Measurements from ENCODE around the gene LRRC18.

The LRRC18 gene

GRCh38 chr10:48910548-48910947, 29.1 kb downstream of the LRRC18 start:
- ATAC-seq (ENCODE audit: low read depth) (no peak), DNase-seq (ENCODE audit: low spot score in 2 of 2) (no peak)
- Mint-ChIP-seq H3K27ac (peak overlapping the region; percentile 20), H3K4me1 (peaks cover 2% of the 10 kb centered on the region), H3K9me3 (no peaks in the 10 kb centered on the region), H3K36me3 (peaks cover 40% of the 10 kb centered on the region), H3K4me3 (no peak overlapping the region), H3K27me3 (no peaks in the 10 kb centered on the region)

DNA sequence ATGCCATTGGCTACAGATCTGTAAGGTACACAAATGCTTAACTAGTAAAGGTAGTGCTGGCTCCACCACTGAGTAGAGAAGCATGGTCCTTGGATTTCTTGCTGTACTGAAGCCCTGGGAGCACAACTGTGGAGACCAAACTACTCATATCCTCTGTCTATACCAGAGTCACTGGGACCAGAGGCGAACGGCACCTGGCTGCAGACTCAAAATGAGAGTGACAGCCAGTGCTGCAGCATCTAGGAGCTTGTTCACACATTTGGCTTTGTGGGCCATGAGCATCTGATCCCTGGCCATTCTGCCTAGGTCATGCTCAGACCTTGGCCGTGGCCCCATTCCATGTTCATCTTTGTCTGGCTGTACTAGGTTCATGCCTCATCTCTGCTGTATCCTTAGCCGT, 31.9 kb downstream of the LRRC18 start:
- Mint-ChIP-seq H3K36me3 (peaks cover 51% of the 10 kb centered on the region), H3K27ac (peak overlapping the region; percentile 62), H3K4me1 (peaks cover 5% of the 10 kb centered on the region), H3K27me3 (no peaks in the 10 kb centered on the region), H3K4me3 (no peak overlapping the region), H3K9me3 (no peaks in the 10 kb centered on the region)
- no peak for DNase-seq (ENCODE audit: low spot score in 2 of 2)
- ATAC-seq (ENCODE audit: low read depth), result no peak

- no peak for ATAC-seq (ENCODE audit: low read depth)
- Mint-ChIP-seq H3K27me3 (no peaks in the 10 kb centered on the region), H3K4me3 (no peak overlapping the region), H3K36me3 (peaks cover 48% of the 10 kb centered on the region), H3K4me1 (peaks cover 2% of the 10 kb centered on the region), H3K27ac (no peak overlapping the region), H3K9me3 (no peaks in the 10 kb centered on the region)
- no peak for DNase-seq (ENCODE audit: low spot score in 2 of 2)
These were observed 32.8 kb downstream of the LRRC18 start for GRCh38 chr10:48906841-48907240.

DNA sequence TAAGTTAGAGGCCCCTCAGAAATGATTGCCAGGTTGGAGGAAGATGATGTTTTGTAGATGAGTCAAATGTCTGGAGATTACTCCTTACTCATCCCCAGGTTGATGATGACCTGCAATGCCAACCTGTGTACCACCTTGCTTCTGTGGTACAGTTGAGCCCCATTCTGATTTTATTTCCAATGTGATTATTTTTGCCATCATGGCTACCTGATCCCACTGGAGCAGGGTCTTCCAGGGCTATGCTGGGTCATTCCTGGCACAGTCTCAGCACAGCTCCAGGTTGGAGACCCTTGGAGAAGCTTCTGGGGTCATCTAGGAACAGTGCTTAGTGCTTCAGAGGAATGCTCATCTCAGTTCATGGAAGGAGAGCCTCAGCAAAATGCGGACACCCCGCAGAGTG, 34.3 kb downstream of the LRRC18 start:
- Mint-ChIP-seq H3K4me1 (peaks cover 2% of the 10 kb centered on the region), H3K27ac (no peak overlapping the region), H3K27me3 (no peaks in the 10 kb centered on the region), H3K36me3 (peaks cover 44% of the 10 kb centered on the region), H3K9me3 (no peaks in the 10 kb centered on the region), H3K4me3 (no peak overlapping the region)
- DNase-seq (ENCODE audit: low spot score in 2 of 2) (no peak), ATAC-seq (ENCODE audit: low read depth) (no peak)

DNA sequence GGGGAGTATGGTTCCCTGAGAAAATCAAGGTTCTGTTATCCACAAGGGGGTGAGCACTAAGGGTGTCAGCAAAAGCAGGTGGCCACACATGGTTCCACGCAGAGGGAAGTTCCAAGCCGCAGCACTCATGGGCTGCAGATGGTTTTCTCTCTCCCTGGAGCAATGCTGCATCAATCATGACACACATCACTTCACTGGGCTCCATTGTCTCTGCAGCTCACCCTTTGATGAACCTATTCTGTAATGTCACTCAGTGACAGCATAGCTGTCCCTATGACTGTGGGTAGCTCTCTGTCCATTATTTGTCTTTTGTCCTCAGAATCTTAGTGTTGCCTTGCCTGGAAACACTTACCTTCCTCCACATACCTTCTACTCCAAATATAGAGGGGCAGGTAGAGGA, 34.8 kb downstream of the LRRC18 start:
- DNase-seq (ENCODE audit: low spot score in 2 of 2), result no peak
- no peak overlapping the region for H3K27ac Mint-ChIP-seq
- H3K9me3 Mint-ChIP-seq, result no peaks in the 10 kb centered on the region

DNA sequence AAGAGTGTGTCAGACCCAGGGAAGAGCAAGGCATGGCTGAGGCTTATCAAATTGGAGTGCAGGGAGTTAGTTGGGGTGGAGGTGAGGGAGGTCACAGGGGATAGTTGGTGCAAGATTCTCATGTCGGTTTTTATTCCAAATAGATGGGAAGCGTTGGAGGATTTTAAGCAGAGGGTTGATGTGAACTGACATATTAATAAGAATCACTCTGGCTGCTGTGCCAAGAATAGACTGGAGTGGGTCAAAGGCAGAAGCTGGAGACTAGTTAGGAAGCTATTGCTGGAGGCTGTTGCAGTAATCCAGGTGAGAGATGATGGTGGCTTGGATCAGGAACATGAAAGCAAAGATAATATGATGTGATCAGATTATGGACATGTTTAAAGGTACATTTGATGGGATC, 36.5 kb downstream of the LRRC18 start:
- peak overlapping the region; percentile 18 for H3K27ac Mint-ChIP-seq
- H3K9me3 Mint-ChIP-seq, result no peaks in the 10 kb centered on the region
- peaks cover 46% of the 10 kb centered on the region for H3K36me3 Mint-ChIP-seq
- no peak for DNase-seq (ENCODE audit: low spot score in 2 of 2)
- peaks cover 2% of the 10 kb centered on the region for H3K4me1 Mint-ChIP-seq
- H3K27me3 Mint-ChIP-seq, result no peaks in the 10 kb centered on the region
- no peak overlapping the region for H3K4me3 Mint-ChIP-seq
- no peak for ATAC-seq (ENCODE audit: low read depth)

More for the DNA sequence above, 34.8 kb downstream of the LRRC18 start:
- H3K4me3 Mint-ChIP-seq, result no peak overlapping the region
- H3K27me3 Mint-ChIP-seq, result no peaks in the 10 kb centered on the region
- peaks cover 2% of the 10 kb centered on the region for H3K4me1 Mint-ChIP-seq
- H3K36me3 Mint-ChIP-seq, result peaks cover 45% of the 10 kb centered on the region
- ATAC-seq (ENCODE audit: low read depth), result no peak

DNA sequence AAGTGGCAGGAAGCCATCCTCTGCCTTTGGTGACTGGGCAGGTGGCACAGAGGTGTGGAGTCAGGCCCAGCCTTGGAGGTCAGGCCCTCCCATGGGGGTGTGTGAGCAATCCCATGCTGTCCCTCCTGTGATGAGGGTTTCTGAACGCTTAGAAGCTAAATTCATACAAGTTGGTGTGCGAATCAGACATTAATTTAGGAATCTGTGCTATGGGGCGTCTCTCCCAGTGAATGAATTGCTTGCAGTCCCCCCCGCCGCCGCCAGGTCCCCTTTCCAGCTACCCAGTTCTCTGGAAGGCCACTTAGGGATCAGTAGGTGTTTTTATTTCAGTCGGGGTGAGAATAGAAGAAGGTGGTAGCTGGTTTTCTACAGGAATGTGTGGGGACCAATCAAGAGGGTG, 37.5 kb downstream of the LRRC18 start:
- Mint-ChIP-seq H3K27me3 (no peaks in the 10 kb centered on the region), H3K9me3 (no peaks in the 10 kb centered on the region), H3K27ac (peak overlapping the region; percentile 75), H3K36me3 (peaks cover 48% of the 10 kb centered on the region), H3K4me3 (no peak overlapping the region), H3K4me1 (peaks cover 2% of the 10 kb centered on the region)
- ATAC-seq (ENCODE audit: low read depth) (no peak), DNase-seq (ENCODE audit: low spot score in 2 of 2) (no peak)

GRCh38 chr10:48901319-48901718, 38.3 kb downstream of the LRRC18 start:
- no peak for DNase-seq (ENCODE audit: low spot score in 2 of 2)
- Mint-ChIP-seq H3K9me3 (no peaks in the 10 kb centered on the region), H3K27me3 (no peaks in the 10 kb centered on the region), H3K4me1 (peaks cover 2% of the 10 kb centered on the region), H3K36me3 (peaks cover 51% of the 10 kb centered on the region), H3K27ac (peak overlapping the region; percentile 75), H3K4me3 (no peak overlapping the region)
- ATAC-seq (ENCODE audit: low read depth), result no peak

DNA sequence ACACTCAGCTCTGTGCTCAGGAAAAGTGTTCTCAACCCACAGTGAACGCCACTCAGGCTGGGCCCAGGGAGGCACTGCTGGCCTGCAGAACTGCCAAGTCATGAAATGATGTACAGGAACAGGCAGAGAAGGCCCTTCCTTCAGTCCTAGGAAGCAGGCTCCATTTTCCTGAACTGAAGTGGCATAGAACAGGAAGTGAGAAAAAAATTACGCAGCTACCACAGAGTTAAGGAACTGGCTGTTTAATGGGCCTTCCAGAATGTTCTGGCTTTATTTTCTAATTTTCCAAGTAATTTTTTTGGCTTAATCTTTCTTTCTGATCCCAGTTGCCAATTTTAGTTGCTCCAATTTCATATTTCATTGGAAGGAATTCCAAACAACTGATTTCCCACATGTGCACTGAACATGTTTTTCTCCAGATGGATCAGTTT, 39.3 kb downstream of the LRRC18 start:
- DNase-seq (ENCODE audit: low spot score in 2 of 2) (no peak), ATAC-seq (ENCODE audit: low read depth) (no peak)
- H3K27me3 Mint-ChIP-seq, result no peaks in the 10 kb centered on the region
- H3K4me3 Mint-ChIP-seq, result no peak overlapping the region
- H3K36me3 Mint-ChIP-seq, result peaks cover 54% of the 10 kb centered on the region
- H3K27ac Mint-ChIP-seq, result peak overlapping the region; percentile 74
- no peaks in the 10 kb centered on the region for H3K9me3 Mint-ChIP-seq
- H3K4me1 Mint-ChIP-seq, result peaks cover 2% of the 10 kb centered on the region

DNA sequence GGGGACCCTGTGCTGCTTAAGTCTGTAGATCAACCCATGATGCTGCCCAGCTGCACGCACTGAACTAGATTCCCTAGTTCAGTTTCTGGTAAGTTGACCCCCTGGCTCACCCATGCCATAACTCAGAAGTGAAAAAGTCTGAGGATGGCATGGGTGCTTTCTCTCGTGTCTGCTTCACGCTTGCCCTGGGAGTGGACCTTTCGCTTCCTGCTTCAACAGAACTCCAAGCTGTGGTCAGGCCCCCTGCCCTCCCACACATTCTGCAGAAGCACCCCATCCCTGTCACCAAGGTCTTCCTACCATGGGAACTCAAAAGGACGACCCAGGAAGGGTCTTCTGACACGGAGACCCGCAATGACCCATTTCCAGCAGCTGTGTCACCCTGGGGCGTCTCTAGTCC, 39.9 kb downstream of the LRRC18 start:
- Mint-ChIP-seq H3K36me3 (peaks cover 52% of the 10 kb centered on the region), H3K27ac (peak overlapping the region; percentile 74), H3K4me3 (no peak overlapping the region), H3K4me1 (peaks cover 2% of the 10 kb centered on the region), H3K27me3 (no peaks in the 10 kb centered on the region), H3K9me3 (no peaks in the 10 kb centered on the region)
- ATAC-seq (ENCODE audit: low read depth), result no peak
- no peak for DNase-seq (ENCODE audit: low spot score in 2 of 2)

DNA sequence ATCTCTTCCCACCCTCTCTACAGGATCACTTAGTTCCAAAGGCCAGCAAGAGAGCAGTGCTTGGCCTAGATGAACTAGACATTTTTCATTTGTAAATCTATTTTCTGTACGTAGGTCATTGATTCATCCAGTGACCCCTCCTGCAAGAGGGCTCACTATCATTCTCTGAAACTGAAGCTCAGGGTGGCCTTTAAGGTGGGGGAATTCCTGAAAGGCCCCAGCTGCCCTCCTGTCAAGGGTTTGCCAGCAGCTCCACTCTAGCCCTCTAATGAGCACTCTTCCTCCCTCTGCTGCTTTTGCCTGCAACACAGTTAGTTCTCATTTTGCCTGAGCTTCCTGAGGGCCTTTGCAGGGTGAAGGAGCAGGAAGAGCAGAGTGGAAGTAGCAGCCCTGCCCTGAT, 41.2 kb downstream of the LRRC18 start:
- Mint-ChIP-seq H3K4me3 (no peak overlapping the region), H3K4me1 (no peaks in the 10 kb centered on the region), H3K36me3 (peaks cover 47% of the 10 kb centered on the region), H3K27ac (no peak overlapping the region), H3K27me3 (no peaks in the 10 kb centered on the region), H3K9me3 (no peaks in the 10 kb centered on the region)
- ATAC-seq (ENCODE audit: low read depth), result no peak
- DNase-seq (ENCODE audit: low spot score in 2 of 2), result no peak

GRCh38 chr10:48897441-48897790, 42.2 kb downstream of the LRRC18 start:
- Mint-ChIP-seq H3K36me3 (peaks cover 44% of the 10 kb centered on the region), H3K4me3 (no peak overlapping the region), H3K4me1 (no peaks in the 10 kb centered on the region), H3K9me3 (no peaks in the 10 kb centered on the region), H3K27ac (no peak overlapping the region), H3K27me3 (no peaks in the 10 kb centered on the region)
- DNase-seq (ENCODE audit: low spot score in 2 of 2) (no peak), ATAC-seq (ENCODE audit: low read depth) (no peak)

- Mint-ChIP-seq H3K9me3 (no peaks in the 10 kb centered on the region), H3K4me3 (no peak overlapping the region), H3K36me3 (peaks cover 46% of the 10 kb centered on the region), H3K4me1 (peaks cover 1% of the 10 kb centered on the region), H3K27me3 (no peaks in the 10 kb centered on the region), H3K27ac (peak overlapping the region; percentile 26)
- DNase-seq (ENCODE audit: low spot score in 2 of 2), result no peak
- ATAC-seq (ENCODE audit: low read depth), result no peak
These were observed 42.7 kb downstream of the LRRC18 start for GRCh38 chr10:48896756-48897440.

- H3K4me1 Mint-ChIP-seq, result peaks cover 3% of the 10 kb centered on the region
- ATAC-seq (ENCODE audit: low read depth) (no peak), DNase-seq (ENCODE audit: low spot score in 2 of 2) (no peak)
- H3K27me3 Mint-ChIP-seq, result no peaks in the 10 kb centered on the region
- H3K9me3 Mint-ChIP-seq, result no peaks in the 10 kb centered on the region
- H3K27ac Mint-ChIP-seq, result no peak overlapping the region
- H3K4me3 Mint-ChIP-seq, result no peak overlapping the region
- H3K36me3 Mint-ChIP-seq, result peaks cover 49% of the 10 kb centered on the region
These were observed 43.8 kb downstream of the LRRC18 start for GRCh38 chr10:48895803-48896195.
